VCaP (cell line): Measurements from ENCODE around the gene DOK3.
"Not testable (repeated sequence)": the region's sequence is repeated elsewhere in the genome, so short reads cannot be mapped to it uniquely, and the experiment has no call there.

Experiments used
- H3K27ac ChIP-seq: fragments of 450-650 bp; 2 replicates; pipeline ENCODE4 v1.5.1; 2017
- TF ChIP-seq, protein P1 (sequence below): fragments of 450-650 bp; conservative IDR thresholded peaks from 2 replicates; pipeline ENCODE4 v1.5.1; 2017; ENCODE audit warnings: mild to moderate bottlenecking, moderate library complexity

Gene DOK3

DNA sequence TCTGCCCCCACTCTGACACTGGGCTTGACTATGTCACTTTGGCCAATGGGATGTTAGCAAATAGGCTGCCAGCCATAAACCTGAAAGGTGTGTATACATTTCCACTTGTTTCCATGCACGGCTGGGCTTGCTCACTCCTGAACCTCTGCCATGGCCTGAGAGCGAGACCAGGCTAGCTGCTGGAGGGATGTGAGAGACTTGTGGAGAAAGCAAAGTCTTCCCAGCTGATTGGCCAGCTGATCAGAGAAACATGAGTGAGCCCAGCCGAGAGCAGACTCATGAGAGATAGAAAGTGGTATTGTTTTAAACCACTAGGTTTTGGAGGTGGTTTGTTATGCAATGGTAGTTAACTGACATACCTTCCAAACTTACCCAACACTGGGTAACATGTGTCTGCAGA, 30.8 kb upstream of the DOK3 start:
- peak overlapping the region; percentile 75 for H3K27ac ChIP-seq
- TF ChIP-seq, protein P1, sequence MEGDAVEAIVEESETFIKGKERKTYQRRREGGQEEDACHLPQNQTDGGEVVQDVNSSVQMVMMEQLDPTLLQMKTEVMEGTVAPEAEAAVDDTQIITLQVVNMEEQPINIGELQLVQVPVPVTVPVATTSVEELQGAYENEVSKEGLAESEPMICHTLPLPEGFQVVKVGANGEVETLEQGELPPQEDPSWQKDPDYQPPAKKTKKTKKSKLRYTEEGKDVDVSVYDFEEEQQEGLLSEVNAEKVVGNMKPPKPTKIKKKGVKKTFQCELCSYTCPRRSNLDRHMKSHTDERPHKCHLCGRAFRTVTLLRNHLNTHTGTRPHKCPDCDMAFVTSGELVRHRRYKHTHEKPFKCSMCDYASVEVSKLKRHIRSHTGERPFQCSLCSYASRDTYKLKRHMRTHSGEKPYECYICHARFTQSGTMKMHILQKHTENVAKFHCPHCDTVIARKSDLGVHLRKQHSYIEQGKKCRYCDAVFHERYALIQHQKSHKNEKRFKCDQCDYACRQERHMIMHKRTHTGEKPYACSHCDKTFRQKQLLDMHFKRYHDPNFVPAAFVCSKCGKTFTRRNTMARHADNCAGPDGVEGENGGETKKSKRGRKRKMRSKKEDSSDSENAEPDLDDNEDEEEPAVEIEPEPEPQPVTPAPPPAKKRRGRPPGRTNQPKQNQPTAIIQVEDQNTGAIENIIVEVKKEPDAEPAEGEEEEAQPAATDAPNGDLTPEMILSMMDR: no peak

DNA sequence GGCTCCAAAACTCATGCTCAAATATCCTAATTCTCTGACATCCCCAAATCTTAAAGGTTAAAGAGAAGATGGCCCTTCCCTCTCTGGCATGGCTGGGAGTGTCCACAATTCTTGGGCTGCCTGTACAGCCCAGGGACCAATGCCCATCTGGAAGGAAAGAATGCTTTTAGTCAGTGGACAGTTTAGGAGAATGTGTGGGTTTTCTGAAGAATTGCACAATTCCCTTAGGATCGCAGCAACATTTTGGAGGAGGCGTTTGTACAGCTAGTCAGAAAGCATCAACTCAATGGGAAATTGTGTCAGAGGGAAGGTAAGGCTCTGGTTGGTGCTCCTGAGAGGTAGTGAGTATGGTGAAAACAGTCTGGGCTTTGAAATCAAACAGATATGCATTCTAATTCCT, 29.8 kb upstream of the DOK3 start:
- peak overlapping the region; percentile 75 for H3K27ac ChIP-seq
- TF ChIP-seq, protein P1: no peak

DNA sequence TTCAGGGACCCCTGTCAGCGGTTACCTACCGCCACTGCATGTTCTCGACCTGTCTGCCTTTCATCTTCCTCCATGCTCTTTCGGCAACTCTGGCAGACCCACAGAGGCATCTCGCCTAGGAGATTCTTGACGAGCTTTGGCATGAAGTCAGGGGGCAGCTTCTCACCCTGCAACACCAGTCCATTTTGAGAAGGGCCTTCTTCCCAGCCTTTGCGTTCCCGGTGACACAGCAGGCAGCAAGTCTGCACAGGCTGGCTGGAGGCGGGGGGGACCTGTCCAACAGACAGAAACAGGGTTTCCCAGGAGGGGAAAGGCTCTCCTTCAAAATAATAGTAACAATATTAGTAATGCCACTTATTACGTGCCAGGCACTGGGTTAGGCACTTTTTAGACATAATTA, 29.2 kb upstream of the DOK3 start:
- TF ChIP-seq, protein P1: no peak
- H3K27ac ChIP-seq: peak overlapping the region; percentile 75

DNA sequence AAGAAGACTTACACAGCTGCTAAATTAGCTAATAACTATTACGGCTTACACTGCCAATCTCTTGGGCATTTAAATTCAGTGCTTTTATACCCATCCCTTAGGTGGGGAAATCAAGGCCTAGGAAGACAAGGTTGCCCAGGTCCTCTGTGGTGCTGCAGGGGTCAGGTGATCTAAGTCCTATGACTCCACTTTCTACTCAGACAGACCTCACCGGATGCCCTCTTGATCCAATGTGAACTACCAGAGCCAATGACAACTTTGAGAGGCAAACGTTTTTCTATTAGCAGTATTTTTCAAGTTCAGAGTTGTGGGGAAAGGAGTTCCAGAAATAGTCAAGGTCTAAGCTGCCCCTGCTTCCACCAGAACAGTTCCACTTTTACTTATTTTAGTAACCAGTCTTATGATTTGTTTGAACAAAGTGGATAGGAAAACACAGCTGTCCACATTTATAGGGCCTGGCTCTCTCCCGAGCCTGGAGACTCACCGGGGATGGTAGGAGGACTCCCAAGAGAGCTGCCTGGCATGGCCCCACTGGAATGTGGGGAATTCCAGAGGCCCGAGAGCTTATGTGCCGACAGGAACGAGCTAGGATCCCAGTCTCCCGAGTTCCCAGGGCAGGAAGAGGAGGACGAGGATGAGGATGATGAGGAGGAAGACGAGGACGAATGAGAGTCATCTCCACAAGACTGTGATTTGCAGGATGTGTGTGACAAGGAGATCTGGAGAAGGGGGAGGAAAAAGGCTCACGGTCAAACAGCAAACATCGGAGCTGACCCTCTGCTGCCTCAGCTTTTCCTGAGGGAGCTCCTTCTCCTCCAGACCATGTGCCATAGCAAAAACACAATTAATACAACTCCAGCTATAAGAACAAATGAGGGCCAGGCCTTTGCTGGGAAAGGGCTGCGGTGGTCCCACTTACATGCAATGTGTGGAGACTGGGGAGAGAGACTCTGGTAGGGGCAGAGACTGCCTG, 28.0 kb upstream of the DOK3 start:
- H3K27ac ChIP-seq: peak overlapping the region; percentile 75
- TF ChIP-seq, protein P1: no peak

DNA sequence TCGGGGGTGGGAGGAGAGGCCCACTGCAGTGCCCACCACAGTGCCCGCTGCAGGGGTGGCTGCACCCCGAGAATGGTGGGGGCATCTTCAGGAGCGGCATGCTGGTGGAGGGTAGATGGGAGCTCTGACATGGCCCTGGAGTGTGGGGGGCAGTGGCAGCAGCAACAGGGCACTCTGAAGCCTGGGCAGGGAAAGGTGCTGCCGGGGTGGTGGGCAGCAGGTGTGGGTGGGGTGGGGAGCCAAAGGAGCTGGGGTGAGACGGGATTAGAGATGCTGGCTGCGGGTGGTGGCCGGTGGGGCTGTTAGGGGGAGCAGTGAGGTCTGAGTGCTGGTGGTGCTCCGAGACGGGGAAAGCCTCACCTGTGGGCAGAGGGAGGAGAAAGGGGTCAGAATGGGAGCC, 26.8 kb upstream of the DOK3 start:
- TF ChIP-seq, protein P1: no peak
- H3K27ac ChIP-seq: peak overlapping the region; percentile 75

DNA sequence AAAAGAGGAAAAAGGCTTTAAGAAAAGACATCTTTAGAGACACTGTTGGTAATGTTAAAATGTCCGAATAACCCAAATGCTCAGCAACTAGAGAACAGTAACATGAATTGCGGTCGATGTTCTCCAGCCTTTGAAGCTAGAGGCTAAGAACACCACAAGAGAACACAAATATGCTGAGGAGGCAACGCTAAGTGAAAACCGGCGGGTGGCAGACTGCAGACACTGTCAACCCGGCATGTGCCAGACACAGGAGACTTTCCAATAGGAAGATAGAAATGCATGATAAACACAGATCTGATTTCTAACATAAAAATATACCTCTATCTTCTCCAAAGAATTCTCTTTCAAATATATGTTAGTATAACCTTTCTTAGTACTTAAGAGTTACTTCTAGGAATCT, 25.5 kb upstream of the DOK3 start:
- H3K27ac ChIP-seq: no peak overlapping the region
- TF ChIP-seq, protein P1: no peak

DNA sequence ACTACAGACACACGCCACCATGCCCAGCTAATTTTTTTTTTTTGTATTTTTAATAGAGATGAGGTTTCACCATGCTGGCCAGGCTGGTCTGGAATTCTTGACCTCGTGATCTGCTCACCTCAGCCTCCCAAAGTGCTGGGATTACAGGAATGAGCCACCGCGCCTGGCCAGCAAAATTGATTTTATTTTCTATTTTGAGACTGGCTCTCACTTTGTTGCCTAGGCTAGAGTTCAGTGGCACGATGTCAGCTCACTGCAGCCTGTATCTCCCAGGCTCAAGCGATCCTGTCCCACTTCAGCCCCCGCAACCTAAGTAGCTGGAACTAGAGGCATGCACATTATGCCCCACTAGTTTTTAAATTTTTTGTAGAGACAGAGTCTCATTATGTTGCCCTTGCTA, 24.8 kb upstream of the DOK3 start:
- not testable (repeated sequence) for H3K27ac ChIP-seq
